Posterior cingulate gyrus (tissue), 11 donors: Measurements from ENCODE around the gene CRB1.

ENCODE experiments used
- DNase-seq, 10 donors: peaks; one replicate each; pipeline versions ENCODE4 v3.0.0 to v3.0.0-alpha.2; 2020 to 2021; ENCODE audit warnings: mixed read lengths in 3 of 10
- intact Hi-C: fragments of 100-400 bp; cut with DNase I; formaldehyde crosslinking; loops from one replicate; pipeline ENCODE4 v1.15.1; 2023

CRB1 gene

GRCh38 chr1:197342044-197342565, 74.1 kb downstream of the CRB1 start:
- no peak for DNase-seq
- intact Hi-C loops = no loop called here

GRCh38 chr1:197342669-197343068, 74.6 kb downstream of the CRB1 start:
- DNase-seq = no peak
- intact Hi-C loops = no loop called here

DNA sequence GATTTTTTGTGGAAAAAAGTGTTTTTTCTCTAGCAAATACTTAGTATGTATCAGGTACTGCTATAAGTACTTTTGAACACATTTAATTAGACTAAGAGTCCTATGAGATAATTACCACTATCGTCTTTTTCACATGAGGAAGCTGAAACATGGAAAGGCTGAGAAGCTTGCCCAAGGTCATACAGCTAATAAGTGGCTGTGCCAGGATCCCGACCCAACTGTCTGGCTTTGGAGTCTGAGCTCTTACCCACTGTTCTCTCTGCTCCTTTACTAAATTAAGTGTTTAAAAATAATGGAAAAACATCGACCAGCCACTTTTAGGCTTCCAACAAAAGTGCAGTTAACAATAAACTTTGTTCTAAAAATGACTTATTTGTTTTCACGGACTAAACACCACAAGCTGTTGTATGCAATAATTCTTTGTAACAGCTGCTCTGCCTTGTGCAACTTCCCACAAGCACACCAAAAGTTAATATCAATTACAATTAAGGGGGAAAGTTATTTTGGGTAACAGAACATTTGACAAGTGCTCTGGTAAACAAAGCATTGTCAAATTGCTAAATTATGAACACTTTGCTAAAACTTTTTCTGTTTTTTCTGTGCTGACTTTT, 75.7 kb downstream of the CRB1 start:
- DNase-seq = no peak
- intact Hi-C loops = no loop called here

DNA sequence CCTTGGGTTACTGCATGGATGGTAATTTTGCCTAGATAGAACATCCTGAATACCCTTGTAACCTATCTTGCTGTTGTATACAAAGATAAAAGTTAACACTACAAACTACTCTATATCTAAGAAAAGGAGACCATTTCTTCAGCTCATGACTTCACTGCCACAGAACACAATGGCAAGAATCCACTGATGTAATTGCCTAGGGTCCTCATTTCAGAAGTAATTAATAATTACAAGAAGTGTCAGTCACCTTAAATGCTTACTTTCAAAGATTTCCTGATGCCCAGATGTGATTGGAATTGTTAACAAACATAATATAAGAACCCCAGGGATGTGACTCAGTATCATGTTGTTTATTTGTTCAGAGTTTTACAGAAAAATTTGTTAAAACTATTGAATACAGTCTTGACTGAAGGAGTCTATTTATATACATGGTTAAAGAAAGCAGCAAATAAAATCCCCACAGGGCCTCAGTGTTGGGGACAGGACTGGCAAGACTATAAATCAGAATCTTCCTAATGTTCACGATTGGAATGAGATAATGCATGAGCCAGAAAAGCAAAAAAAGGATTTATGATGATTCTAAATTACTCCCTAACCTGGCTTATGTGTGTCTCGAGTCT, 83.9 kb downstream of the CRB1 start:
- intact Hi-C loops = no loop called here
- no peak for DNase-seq

DNA sequence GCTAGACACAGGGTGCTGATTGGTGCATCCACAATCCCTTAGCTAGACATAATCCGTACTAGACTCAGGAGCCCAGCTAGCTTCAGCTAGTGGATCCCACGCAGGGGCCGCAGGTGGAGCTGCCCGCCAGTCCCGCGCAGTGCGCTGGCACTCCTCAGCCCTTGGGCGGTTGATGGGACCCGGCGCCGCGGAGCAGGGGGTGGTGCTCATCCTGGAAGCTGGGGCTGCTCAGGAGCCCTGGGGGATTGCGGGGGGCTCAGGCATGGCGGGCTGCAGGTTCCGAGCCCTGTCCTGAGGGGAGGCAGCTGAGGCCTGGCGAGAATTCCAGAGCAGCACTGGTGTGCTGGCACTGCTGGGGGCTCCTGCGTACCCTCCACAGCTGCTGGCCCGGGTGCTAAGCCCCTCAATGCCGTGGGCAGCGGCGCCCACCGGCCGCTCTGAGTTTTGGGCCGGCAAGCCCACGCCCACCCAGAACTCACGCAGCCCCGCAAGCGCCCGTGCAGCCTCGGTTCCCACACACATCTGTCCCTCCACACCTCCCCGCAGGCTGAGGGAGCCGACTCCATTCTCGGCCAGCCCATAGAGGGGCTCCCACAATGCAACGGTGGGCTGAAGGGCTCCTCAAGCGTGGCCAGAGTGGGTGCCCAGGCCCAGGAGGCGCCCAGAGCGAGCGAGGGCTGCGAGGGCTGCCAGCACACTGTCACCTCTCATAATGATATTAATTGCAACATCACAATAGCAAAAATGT, 87.4 kb downstream of the CRB1 start:
- DNase-seq = peak in 3 of 10 donors; percentile 59 to 75 (median 64)

DNA sequence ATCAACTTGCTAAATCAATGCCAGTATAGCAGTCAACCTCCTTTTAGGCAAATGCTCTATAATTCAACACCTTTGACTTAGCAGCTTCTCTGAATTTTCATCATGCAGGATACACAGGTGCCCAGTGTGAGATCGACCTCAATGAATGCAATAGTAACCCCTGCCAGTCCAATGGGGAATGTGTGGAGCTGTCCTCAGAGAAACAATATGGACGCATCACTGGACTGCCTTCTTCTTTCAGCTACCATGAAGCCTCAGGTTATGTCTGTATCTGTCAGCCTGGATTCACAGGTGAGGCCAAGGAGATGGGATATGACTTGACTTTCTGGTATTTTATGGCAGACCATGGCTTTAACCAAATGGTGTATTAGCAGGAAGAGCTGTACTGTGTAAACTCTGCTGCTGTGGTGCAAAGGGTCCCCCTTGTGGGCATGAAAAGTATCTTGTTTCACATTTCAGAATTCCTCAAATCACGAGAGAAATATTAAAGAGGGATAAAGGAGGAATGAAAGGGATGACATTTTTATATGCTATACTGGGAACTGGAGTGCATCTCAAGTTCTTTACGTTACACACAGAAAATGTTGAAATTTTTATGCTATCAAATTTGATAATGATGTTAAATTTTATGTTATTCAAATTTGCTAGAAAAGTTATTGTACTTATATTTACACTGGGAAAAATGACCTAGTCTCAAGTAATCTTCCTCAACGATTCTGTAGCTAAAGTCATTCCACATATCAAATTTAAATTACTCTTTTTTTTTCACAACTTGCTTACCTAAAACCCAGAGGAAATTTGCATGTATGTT, 88.9 kb downstream of the CRB1 start:
- intact Hi-C loops = no loop called here
- DNase-seq = peak in 3 of 10 donors; percentile 13 to 27 (median 18)

More for the DNA sequence above, 87.4 kb downstream of the CRB1 start:
- intact Hi-C loops = no loop called here

DNA sequence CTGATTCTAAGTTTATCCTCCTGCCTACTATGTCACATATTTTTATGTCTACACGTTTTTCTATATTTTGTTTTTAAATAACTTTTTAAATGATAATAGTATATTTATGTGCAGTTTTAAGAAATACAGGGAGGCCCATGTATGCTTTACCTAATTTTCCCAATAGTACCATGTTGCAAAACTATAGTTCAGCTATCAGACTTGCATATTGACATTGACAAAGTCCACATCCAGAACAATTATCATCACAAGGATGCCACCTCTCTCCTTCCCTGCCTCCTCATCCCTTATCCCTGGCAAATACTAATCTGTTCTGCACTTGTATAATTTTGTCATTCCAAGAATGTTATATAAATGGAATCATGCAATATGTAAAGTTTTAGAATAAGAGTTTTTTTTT, 90.9 kb downstream of the CRB1 start:
- intact Hi-C loops = no loop called here

GRCh38 chr1:197360068-197360467, 92.0 kb downstream of the CRB1 start:
- no peak for DNase-seq
- intact Hi-C loops = no loop called here

More for the DNA sequence above, 90.9 kb downstream of the CRB1 start:
- no peak for DNase-seq

DNA sequence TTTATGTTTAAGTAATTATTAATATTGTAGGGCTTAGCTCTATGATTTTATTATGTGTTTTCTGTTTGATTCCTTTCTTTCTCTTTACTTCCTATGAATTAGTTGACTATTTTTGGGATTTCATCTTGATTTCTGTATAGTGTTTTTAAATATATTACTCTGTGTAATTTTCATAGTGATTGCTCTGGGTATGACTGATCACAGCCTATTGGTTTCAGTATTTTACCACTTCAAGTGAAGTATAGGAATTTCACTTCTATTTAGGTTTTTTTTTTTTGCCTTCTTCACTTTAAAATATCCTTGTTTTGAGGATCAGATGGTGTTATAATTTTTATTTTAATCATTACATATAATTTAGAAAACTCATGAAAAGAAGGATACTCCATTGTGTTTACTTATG, 94.8 kb downstream of the CRB1 start:
- no peak for DNase-seq
- intact Hi-C loops = no loop called here

- peak in 3 of 10 donors; percentile 62 to 67 (median 67) for DNase-seq
- intact Hi-C loops = no loop called here
Observed at GRCh38 chr1:197363855-197364254, 95.8 kb downstream of the CRB1 start.

- intact Hi-C loops = no loop called here
- no peak for DNase-seq
Observed at GRCh38 chr1:197366996-197367395, 98.9 kb downstream of the CRB1 start.

GRCh38 chr1:197367627-197368026, 99.6 kb downstream of the CRB1 start:
- intact Hi-C loops = no loop called here
- DNase-seq = no peak

DNA sequence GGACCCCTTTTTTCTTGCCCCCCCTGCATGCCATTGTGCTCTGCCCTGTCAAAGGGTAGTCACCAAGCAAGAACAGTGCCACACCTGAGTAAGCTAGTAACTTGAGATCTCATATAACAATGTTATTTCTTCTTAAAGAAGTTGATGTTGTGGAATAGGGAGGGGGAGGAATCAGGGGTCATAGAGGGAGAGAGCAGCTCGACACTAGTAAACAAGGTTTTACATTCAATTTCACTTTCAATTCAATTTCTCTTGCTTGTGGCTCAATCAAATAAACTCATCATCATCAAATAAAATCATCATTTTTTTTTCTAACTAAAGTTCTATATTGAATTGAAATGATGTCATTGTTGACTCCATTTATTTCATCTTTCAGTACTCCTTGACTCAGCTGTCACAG, 106.4 kb downstream of the CRB1 start:
- intact Hi-C loops = no loop called here
- DNase-seq = no peak

- DNase-seq = no peak
- intact Hi-C loops = no loop called here
Observed at GRCh38 chr1:197384471-197384870, 116.4 kb downstream of the CRB1 start.

GRCh38 chr1:197388801-197389200, 120.7 kb downstream of the CRB1 start:
- no peak for DNase-seq
- intact Hi-C loops = no loop called here

- no peak for DNase-seq
- intact Hi-C loops = no loop called here
Observed at GRCh38 chr1:197390856-197391255, 122.8 kb downstream of the CRB1 start.

DNA sequence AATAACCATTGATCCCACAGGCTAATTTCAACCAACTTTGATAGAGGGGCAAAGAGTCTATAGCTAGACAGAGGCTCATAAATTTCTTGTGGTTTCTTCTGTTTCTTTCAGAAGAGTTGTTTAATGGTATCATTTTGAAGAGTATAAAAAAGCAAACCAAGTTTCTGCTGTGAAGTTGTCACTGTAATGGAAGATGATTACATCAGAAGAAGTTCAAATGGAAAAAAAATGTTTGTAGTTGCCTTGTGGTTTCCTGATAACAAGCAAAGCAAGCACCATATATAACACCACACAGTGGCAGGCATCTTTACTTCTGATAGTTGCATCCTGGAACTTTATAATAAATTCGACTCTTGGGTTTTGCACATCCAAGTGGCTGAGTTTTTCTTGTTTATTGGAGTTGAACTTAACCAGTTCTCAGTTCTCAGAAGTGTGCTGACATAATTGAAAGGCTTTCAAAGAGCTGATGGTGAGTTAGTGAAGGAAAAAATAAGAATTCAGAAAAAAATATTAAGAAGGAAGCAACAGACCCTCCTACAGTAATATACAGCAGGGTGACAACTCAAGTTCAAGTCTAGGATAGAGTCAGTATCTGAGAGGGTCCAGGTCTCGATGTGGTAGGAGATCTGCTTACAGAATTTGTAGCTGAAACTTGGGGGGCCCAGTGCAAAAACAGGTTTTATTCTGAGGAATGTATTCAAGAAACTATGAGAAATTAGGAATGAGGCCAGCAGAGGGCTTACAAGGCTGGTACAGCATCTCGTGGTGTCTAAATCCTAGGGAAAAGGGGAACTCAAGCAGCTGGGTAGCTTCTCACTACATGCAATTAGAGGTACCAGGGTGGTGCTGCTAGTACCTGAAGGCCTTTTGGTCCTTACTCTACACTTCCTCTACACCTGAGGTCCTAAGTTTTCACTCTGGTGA, 123.5 kb downstream of the CRB1 start:
- intact Hi-C loops = no loop called here
- no peak for DNase-seq

GRCh38 chr1:197392541-197392940, 124.5 kb downstream of the CRB1 start:
- intact Hi-C loops = no loop called here
- DNase-seq = no peak

- DNase-seq = no peak
- intact Hi-C loops = no loop called here
Observed at GRCh38 chr1:197393105-197393504, 125.1 kb downstream of the CRB1 start.

DNA sequence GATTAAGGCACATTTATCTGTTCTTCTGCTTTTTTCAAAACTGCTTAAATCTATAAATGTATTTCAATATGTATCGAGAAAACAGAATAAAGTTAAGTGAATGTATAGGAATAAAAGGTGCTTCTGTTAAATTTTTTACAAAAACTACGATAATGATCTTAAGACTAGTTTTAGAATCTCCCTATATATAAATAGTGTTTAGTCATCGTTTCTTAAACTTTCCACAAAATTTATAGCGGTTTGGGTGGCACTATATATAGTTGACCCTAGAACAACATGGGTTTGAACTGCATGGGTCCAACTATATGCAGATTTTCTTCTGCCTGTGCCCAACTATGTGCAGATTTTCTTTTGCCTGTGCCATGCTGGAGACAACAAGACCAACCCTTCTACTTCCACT, 125.7 kb downstream of the CRB1 start:
- no peak for DNase-seq
- intact Hi-C loops = no loop called here
